GM12891 (cell line): Measurements from ENCODE around the gene ARHGEF12.

ENCODE experiments used
- PAX5 ChIP-seq: IDR thresholded peaks from 2 replicates; pipeline ENCODE4 v1.6.1; 2011; ENCODE audit warnings: low read length, moderate library complexity, mild to moderate bottlenecking; ENCODE audit not compliant: insufficient read depth, severe bottlenecking
- POLR2A ChIP-seq: IDR thresholded peaks from 2 replicates; pipeline ENCODE4 v1.6.1; 2011; ENCODE audit warnings: low read depth, low read length, control low read depth
- POLR2AphosphoS5 ChIP-seq: IDR thresholded peaks from 2 replicates; pipeline ENCODE4 v1.6.1; 2011; ENCODE audit warnings: low read depth, low read length, control low read depth
- SPI1 ChIP-seq: IDR thresholded peaks from 2 replicates; pipeline ENCODE4 v1.6.1; 2011; ENCODE audit warnings: low read depth, low read length, control low read depth
- TAF1 ChIP-seq: IDR thresholded peaks from 2 replicates; pipeline ENCODE4 v1.6.1; 2011; ENCODE audit warnings: low read depth, low read length, control low read depth

GRCh38 chr11:120413480-120413879 is 77.3 kb downstream of the ARHGEF12 start:
- no peak for TF ChIP-seq POLR2AphosphoS5
- TF ChIP-seq POLR2A, result no peak
- TF ChIP-seq SPI1, result no peak
- TF ChIP-seq PAX5, result no peak
- TF ChIP-seq TAF1, result no peak
